ENCODE data around the gene BCAP31. TPM values are rescaled to one million over a fixed set of nuclear protein-coding genes. Genes with fewer than 3 reads are reported as not detected.

BCAP31 gene
- 171 and 208 TPM in 2 replicates for total RNA-seq

DNA sequence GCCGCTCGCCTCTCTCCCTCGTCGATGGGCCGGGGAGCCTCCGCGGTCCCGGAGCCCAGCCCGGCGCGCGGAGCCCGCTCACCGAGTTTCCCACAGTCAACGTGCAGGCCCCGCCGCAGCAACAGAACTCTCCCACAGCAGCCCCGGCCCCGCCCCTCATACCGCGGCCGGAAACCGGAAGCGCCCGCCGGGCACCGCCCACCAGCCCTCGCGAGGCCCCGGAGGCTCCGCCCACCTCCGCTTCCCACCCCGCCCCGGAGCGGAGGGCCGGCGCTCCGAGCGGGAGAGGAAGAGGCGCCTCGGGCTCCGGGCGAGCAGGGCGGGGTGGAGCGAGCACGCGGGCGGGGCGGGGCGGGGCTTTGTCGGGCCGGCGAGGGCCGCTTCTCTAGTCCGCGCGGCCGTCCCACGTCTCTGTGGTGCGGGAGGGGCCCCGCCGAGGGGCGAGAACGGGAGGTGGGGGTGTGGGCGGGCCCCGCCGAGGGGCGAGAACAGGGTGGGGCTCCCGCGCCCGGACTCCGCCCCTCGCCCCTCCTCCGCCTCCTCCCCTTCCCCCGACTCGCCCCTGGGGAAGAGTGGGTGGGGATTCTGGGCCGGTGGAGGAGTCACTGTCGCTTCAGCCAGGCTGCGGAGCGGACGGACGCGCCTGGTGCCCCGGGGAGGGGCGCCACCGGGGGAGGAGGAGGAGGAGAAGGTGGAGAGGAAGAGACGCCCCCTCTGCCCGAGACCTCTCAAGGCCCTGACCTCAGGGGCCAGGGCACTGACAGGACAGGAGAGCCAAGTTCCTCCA lies at the start of gene BCAP31, which contains the start of gene ABCD1:
Gene BCAP31, minus strand, starts transcription at position 136 of the 787 bp plus-strand sequence. CDS start 1,143 bp downstream, outside the sequence.
Gene ABCD1, plus strand, starts transcription at position 605 of the 787 bp plus-strand sequence. CDS start 411 bp downstream, outside the sequence.

DNA sequence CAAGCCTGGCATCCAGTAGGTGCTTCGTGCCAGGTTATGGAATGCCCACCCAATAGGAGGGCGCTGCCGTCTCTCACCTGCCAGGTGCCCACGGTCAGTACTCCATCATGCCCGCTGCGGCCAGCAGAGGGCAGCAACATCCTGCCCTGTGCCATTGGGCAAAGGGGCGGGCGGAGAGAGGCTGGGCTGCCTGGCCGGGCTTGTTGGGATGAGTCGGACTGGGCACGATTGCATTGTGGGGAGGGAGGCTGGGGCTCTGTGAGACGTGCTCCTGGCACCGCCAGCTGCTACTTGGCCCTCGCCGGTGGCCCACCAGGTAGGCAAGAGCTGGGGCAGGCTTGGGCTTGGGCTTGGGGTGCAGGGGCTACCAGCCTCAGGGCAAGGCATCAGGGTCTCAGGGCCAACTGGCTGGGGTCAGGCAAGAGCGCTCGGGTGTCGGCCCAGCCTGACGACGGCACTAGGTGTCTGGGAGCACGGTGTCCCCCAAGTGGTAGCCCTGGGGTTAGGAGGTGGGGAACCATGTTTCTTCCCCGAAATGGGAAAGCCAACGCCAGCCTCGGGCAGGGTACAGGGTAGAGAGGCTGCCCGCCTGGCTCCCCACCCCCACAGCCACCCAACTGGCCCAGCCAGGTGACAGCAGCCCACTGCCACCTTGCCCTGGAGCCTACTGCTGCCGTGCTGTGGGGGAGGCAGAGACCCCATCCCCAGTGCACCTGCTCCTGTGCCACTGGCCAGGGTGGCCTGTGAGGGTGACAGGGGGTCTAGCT lies 40.0 kb upstream of the BCAP31 start, which contains the start of gene PLXNB3:
Gene PLXNB3, plus strand, starts transcription at position 261 of the 767 bp plus-strand sequence. CDS start 1,287 bp downstream, outside the sequence.

DNA sequence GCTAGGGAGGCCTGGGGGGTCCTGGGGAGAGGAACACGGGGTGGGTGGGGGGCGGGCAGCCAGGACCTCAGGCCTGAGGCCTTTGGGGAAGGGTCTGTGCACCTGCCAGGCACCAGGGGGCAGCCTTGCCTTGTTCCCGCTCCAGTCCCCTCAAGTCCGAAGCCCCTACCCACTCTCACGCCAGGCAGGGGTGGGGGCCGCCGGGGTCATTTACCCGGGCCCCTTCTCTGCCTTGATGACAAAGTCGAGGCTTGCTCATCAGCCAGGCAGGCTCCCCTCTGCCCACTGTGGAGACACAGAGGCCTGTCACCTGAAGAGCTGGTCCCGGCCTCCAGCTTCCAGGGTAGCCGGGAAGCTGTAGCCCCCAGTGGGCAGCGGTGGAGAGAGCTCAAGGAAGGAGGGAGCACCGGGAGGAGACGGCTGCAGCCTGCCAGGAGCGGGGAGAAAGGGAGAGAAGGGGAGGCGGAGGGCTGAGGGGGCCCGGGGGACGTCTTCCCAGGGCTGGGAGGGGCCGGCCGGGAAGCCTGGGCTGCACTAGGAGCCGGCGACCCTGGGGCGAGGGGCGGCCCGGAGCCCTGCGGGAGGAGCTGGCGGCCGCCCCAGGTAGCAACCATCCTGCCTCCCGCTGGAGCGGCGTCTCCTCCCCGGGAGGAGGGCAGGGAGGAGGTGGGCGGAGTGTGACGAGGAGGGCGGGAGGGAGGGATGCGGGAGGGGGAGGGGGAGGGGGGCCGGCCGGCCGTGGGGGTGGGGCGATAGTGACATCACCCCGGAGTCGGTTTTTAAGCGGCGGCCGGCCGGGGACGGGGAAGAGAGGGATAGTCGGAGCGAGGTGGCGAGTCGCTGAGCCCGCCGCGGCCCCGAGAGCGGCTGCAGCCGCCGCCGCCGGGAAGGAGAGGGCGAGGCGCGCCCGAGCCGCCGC lies 36.8 kb downstream of the BCAP31 start, which contains the start of gene SLC6A8:
Gene SLC6A8, plus strand, starts transcription at position 806 of the 919 bp plus-strand sequence. CDS start 649 bp downstream, outside the sequence.

DNA sequence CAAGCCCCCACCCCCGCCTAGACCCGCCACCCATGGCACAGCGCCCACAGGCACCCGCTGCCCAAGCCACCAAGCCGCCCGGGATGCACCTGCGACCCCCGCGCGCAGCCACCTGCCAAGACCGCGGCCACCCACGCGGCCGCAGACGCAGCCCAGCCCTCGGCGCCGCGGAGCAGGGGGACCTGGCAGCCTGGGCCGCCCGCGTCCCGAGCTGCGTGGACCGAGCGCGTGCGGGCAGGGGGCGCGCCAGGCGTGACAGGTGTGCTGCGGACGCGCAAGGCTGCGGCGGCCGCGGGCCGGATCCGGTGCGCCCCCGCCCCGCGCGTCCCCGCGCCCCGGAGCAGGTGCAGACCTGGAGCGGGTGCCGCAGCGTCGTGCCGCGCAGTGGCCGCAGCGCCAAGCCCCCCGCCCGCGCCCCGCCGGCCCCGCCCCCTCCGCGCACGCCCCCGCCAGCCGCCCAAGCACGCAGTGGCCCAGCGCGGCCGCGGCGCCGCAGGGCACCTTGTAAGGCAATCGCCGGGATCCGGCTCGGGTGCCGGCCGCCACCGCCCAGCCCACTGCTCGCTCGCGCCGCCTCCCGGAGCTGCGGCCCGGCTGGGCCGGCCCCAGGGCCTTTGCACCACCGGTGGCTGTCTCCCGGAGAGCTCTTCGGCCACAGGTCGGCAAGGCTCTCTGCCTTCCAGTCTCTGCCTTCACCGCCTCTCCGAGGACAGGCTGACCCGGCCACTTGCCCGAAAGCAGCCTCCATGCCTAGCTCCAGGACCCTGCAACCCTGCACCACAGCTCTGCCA lies 50.6 kb downstream of the BCAP31 start, which contains the start of gene PNCK:
Gene PNCK, minus strand, starts transcription at position 386 of the 791 bp plus-strand sequence. CDS start 737 bp downstream, outside the sequence.

Other genes with a start within 250 kb of the BCAP31 start
- 56.3 and 168 TPM in 2 replicates for gene BGN, start 229.4 kb downstream of the BCAP31 start, total RNA-seq
- gene ATP2B3, start 206.7 kb downstream of the BCAP31 start, total RNA-seq: not detected in 2 replicates
- gene CCNQ, start 125.2 kb downstream of the BCAP31 start, total RNA-seq: 28.3 and 30.9 TPM in 2 replicates
- not detected in 2 replicates for gene DUSP9, start 77.2 kb downstream of the BCAP31 start, total RNA-seq
- gene PNCK, start 50.6 kb downstream of the BCAP31 start, total RNA-seq: under 0.01 and 0.06 TPM in 2 replicates
- 9.5 and 11.9 TPM in 2 replicates for gene SLC6A8, start 36.5 kb downstream of the BCAP31 start, total RNA-seq
- gene ABCD1, start 469 bp upstream of the BCAP31 start, total RNA-seq: 13.6 and 14.7 TPM in 2 replicates
- gene PLXNB3, start 39.9 kb upstream of the BCAP31 start, total RNA-seq: 4.3 and 7.5 TPM in 2 replicates
- 0.26 and 0.56 TPM in 2 replicates for gene SRPK3, start 56.7 kb upstream of the BCAP31 start, total RNA-seq
- 57.4 and 67.8 TPM in 2 replicates for gene IDH3G, start 70.0 kb upstream of the BCAP31 start, total RNA-seq
- gene SSR4, start 70.3 kb upstream of the BCAP31 start, total RNA-seq: 168 and 219 TPM in 2 replicates
- 0.37 and 0.53 TPM in 2 replicates for gene PDZD4, start 106.2 kb upstream of the BCAP31 start, total RNA-seq
- under 0.01 and 0.13 TPM in 2 replicates for gene L1CAM, start 161.8 kb upstream of the BCAP31 start, total RNA-seq
- gene AVPR2, start 180.3 kb upstream of the BCAP31 start, total RNA-seq: not detected in 2 replicates
- gene ARHGAP4, start 201.9 kb upstream of the BCAP31 start, total RNA-seq: 1.1 and 1.2 TPM in 2 replicates
- 42.7 and 52.8 TPM in 2 replicates for gene NAA10, start 210.7 kb upstream of the BCAP31 start, total RNA-seq
- gene RENBP, start 220.3 kb upstream of the BCAP31 start, total RNA-seq: 18.8 and 20.8 TPM in 2 replicates
- gene HCFC1, start 247.4 kb upstream of the BCAP31 start, total RNA-seq: 11.8 and 12.7 TPM in 2 replicates
- 6.4 and 7.3 TPM in 2 replicates for gene TMEM187, start 248.4 kb upstream of the BCAP31 start, total RNA-seq

Data from aortic smooth muscle cell (primary cell).